MM.1S (cell line): ENCODE measurements around the gene TMEM135.

Experiments
- EZH2 ChIP-seq: fragments of 300-600 bp; sonication (generic); optimal IDR thresholded peaks from 2 replicates; pipeline ENCODE3; 2017; ENCODE audit warnings: low read depth, mild to moderate bottlenecking, antibody characterized with exemption, low read length, mixed read lengths
- TF ChIP-seq, protein P1 (sequence below): fragments of 300-600 bp; sonication (generic); IDR thresholded peaks from 2 replicates; pipeline ENCODE4 v1.5.1; 2016; ENCODE audit warnings: antibody characterized with exemption, low read length, mixed read lengths

- TF ChIP-seq, protein P1, sequence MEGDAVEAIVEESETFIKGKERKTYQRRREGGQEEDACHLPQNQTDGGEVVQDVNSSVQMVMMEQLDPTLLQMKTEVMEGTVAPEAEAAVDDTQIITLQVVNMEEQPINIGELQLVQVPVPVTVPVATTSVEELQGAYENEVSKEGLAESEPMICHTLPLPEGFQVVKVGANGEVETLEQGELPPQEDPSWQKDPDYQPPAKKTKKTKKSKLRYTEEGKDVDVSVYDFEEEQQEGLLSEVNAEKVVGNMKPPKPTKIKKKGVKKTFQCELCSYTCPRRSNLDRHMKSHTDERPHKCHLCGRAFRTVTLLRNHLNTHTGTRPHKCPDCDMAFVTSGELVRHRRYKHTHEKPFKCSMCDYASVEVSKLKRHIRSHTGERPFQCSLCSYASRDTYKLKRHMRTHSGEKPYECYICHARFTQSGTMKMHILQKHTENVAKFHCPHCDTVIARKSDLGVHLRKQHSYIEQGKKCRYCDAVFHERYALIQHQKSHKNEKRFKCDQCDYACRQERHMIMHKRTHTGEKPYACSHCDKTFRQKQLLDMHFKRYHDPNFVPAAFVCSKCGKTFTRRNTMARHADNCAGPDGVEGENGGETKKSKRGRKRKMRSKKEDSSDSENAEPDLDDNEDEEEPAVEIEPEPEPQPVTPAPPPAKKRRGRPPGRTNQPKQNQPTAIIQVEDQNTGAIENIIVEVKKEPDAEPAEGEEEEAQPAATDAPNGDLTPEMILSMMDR = no peak
- no peak for TF ChIP-seq EZH2
These were observed 317.9 kb downstream of the TMEM135 start for GRCh38 chr11:87355596-87355995.
